Mesenchymal stem cell (in vitro differentiated cells and primary cell): ENCODE data around the gene HCRTR1.

Experiments used
- DNase-seq: peaks from one replicate; pipeline ENCODE4 v3.0.0-alpha.2; 2013
- H2AFZ ChIP-seq: one replicate; pipeline ENCODE4 v1.6.1; 2013; ENCODE audit warnings: low read depth, mild to moderate bottlenecking, control low read depth, inconsistent platforms, low read length, moderate library complexity
- H2AK5ac ChIP-seq: 2 replicates; pipeline ENCODE4 v1.6.1; 2013; ENCODE audit warnings: low read length, moderate library complexity, mild to moderate bottlenecking, inconsistent platforms; ENCODE audit not compliant: severe bottlenecking
- H2BK120ac ChIP-seq: one replicate; pipeline ENCODE4 v1.6.1; 2013; ENCODE audit warnings: low read depth, mild to moderate bottlenecking, inconsistent platforms, low read length, moderate library complexity
- H2BK12ac ChIP-seq, 2 experiments: one replicate each; pipeline ENCODE4 v1.6.1; 2013; ENCODE audit warnings: inconsistent platforms in 2 of 2, low read length in 2 of 2, mild to moderate bottlenecking in 2 of 2, moderate library complexity in 2 of 2, control low read depth in 1 of 2
- H2BK15ac ChIP-seq: one replicate; pipeline ENCODE4 v1.6.1; 2013; ENCODE audit warnings: mild to moderate bottlenecking, low read depth, inconsistent platforms; ENCODE audit not compliant: poor library complexity, severe bottlenecking
- H2BK5ac ChIP-seq: 2 replicates; pipeline ENCODE4 v1.6.1; 2013; ENCODE audit warnings: low read depth, mild to moderate bottlenecking, low read length, control low read depth, inconsistent platforms; ENCODE audit not compliant: poor library complexity, severe bottlenecking
- H3K14ac ChIP-seq, 2 experiments: one replicate each; pipeline ENCODE4 v1.6.1; 2013; ENCODE audit warnings: inconsistent platforms in 2 of 2, low read length in 2 of 2, control low read depth in 1 of 2, mild to moderate bottlenecking in 1 of 2, moderate library complexity in 1 of 2
- H3K18ac ChIP-seq, 2 experiments: one replicate each; pipeline ENCODE4 v1.6.1; 2013; ENCODE audit warnings: inconsistent platforms in 2 of 2, low read length in 2 of 2, control low read depth in 1 of 2, low read depth in 1 of 2, mild to moderate bottlenecking in 1 of 2
- H3K23ac ChIP-seq, 2 experiments: one replicate each; pipeline ENCODE4 v1.6.1; 2013; ENCODE audit warnings: inconsistent platforms in 2 of 2, low read length in 2 of 2, mild to moderate bottlenecking in 2 of 2, moderate library complexity in 2 of 2, control low read depth in 1 of 2
- H3K27ac ChIP-seq: 2 replicates; pipeline ENCODE4 v1.5.1; 2013; ENCODE audit warnings: mild to moderate bottlenecking, moderate library complexity, low read length, control low read depth, inconsistent platforms; ENCODE audit not compliant: poor library complexity, severe bottlenecking
- H3K27me3 ChIP-seq, 2 experiments: 2 replicates each; pipeline versions ENCODE4 v1.6.1 to v1.7.0; 2013; ENCODE audit warnings: low read length in 2 of 2, mild to moderate bottlenecking in 2 of 2, moderate library complexity in 2 of 2, control low read depth in 1 of 2, inconsistent platforms in 1 of 2; ENCODE audit not compliant: control insufficient read depth in 1 of 2, insufficient read depth in 1 of 2
- H3K36me3 ChIP-seq, 2 experiments: 2 replicates each; pipeline versions ENCODE4 v1.6.1 to v1.7.0; 2013; ENCODE audit warnings: low read length in 2 of 2, control low read depth in 1 of 2, inconsistent platforms in 1 of 2, low read depth in 1 of 2, mild to moderate bottlenecking in 1 of 2; ENCODE audit not compliant: insufficient read depth in 2 of 2, control insufficient read depth in 1 of 2
- H3K4ac ChIP-seq, 2 experiments: one replicate each; pipeline ENCODE4 v1.6.1; 2013; ENCODE audit warnings: inconsistent platforms in 2 of 2, low read length in 2 of 2, mild to moderate bottlenecking in 2 of 2, moderate library complexity in 2 of 2, control low read depth in 1 of 2, low read depth in 1 of 2
- H3K4me1 ChIP-seq: 2 replicates; pipeline ENCODE4 v1.6.1; 2013; ENCODE audit warnings: low read depth, low read length, control low read depth; ENCODE audit not compliant: control insufficient read depth, insufficient read depth
- H3K4me2 ChIP-seq: 2 replicates; pipeline ENCODE4 v1.6.1; 2013; ENCODE audit warnings: low read length, mild to moderate bottlenecking, inconsistent platforms; ENCODE audit not compliant: poor library complexity, severe bottlenecking
- H3K4me3 ChIP-seq, 2 experiments: 2 replicates each; pipeline versions ENCODE4 v1.5.1 to v1.7.0; 2013; ENCODE audit warnings: low read length in 2 of 2, mild to moderate bottlenecking in 2 of 2, control low read depth in 1 of 2, low read depth in 1 of 2; ENCODE audit not compliant: insufficient read depth in 1 of 2
- H3K79me1 ChIP-seq: replicated peaks from 2 replicates; pipeline ENCODE4 v1.6.1; 2013; ENCODE audit warnings: mild to moderate bottlenecking, control low read depth, low read length, inconsistent platforms; ENCODE audit not compliant: poor library complexity, severe bottlenecking
- H3K9ac ChIP-seq: 2 replicates; pipeline ENCODE4 v1.7.0; 2013; ENCODE audit warnings: mild to moderate bottlenecking, low read length, moderate library complexity
- H3K9me3 ChIP-seq: 2 replicates; pipeline ENCODE4 v1.7.0; 2013; ENCODE audit warnings: mild to moderate bottlenecking, low read length; ENCODE audit not compliant: control insufficient read depth
- H4K8ac ChIP-seq: one replicate; pipeline ENCODE4 v1.6.1; 2013; ENCODE audit warnings: inconsistent platforms, mild to moderate bottlenecking, low read length, moderate library complexity
- H4K91ac ChIP-seq: one replicate; pipeline ENCODE4 v1.6.1; 2013; ENCODE audit warnings: mild to moderate bottlenecking, low read length, inconsistent platforms
- WGBS: methylation state at CpG from one replicate; pipeline ENCODE4 v1.1.7; 2013; ENCODE audit warnings: mixed read lengths; 5-methylcytosine and 5-hydroxymethylcytosine counted together

HCRTR1 gene

DNA sequence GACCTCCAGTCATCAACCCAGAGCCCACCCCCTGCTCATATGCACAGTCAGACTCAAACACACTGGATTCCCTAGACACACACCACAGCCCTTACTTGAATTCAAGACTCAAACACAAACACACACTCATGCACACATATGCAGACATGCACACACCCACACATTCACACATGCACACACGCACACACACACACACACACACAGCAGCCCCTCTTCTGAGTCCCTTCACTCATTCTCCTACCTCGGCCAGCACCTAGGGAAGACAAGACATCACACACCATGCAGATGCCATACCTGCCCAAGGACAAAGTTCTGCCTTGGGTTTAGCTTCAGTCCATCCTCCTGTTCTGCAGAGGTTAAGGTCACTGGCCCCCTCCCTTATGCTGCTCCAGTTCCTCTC, 1.6 kb upstream of the HCRTR1 start:
- H3K9ac ChIP-seq, result no peak overlapping the region
- H3K36me3 ChIP-seq, result peaks cover 0 to 4% of the 10 kb centered on the region in 2 experiments
- H3K27me3 ChIP-seq, result peaks cover 31 to 34% of the 10 kb centered on the region in 2 experiments
- no peak overlapping the region for H4K91ac ChIP-seq
- no peak overlapping the region for H3K18ac ChIP-seq
- H2BK5ac ChIP-seq, result no peak overlapping the region
- H3K23ac ChIP-seq, result no peak overlapping the region
- H2AK5ac ChIP-seq, result no peak overlapping the region
- no peaks in the 10 kb centered on the region for H3K9me3 ChIP-seq
- no peak overlapping the region for H2BK12ac ChIP-seq
- H3K79me1 ChIP-seq, result no peaks in the 10 kb centered on the region
- no peak overlapping the region for H2BK15ac ChIP-seq
- no peak overlapping the region for H3K27ac ChIP-seq
- WGBS, result 59% methylated on average over 2 of the region's 2 CpGs
- no peak for DNase-seq
- H3K14ac ChIP-seq, result no peak overlapping the region
- no peak overlapping the region for H3K4me2 ChIP-seq
- H3K4ac ChIP-seq, result no peak overlapping the region
- H2AFZ ChIP-seq, result no peak overlapping the region
- no peak overlapping the region for H4K8ac ChIP-seq
- H3K4me1 ChIP-seq, result peaks cover 20% of the 10 kb centered on the region
- no peak overlapping the region for H2BK120ac ChIP-seq
- no peak overlapping the region for H3K4me3 ChIP-seq

DNA sequence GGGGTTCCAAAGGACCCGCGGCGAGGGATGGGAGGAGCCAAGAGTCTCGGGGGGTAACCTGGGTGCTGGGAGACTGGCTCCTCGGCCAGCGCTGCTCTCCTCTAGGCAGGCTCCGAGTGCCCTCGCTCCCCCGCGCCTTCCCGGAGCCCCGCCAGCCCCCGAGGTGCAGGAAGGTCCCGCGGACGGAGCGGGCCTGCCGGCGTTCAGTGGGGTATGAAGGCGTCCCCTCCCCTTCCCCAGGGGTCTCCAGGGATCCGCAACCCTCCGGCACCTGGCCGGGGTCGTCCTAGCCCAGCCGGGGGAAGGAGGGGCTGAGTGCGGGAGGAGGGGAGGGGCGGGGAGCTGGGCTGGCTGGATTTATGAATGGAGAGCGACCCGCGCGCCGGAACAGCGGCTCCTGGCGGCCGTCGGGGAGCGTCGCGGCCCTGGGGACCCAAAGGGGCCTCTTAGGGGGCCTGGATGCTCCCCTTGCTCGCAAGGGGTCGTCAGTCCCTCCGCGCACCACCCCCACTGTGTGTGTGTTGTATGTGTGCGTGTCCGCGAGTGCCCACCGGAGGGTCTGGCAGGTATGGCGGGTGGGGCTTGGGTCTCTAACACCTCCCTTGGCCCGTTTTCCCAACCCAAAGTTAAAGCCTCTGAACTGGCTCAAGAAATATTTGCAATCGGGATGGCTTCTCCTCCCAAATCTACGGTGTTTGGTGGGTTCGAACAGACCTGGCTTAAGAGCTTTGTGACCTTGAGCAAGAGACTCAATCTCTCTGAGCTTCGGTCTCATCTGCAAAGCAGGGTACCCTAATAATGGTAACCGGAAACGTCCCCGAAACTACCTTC, 642 bp downstream of the HCRTR1 start:
- Histone ChIP-seq H3K18ac (no peak overlapping the region), H3K14ac (peak overlapping the region in 1 of 2 experiments; percentile 56), H3K36me3 (peaks cover 0 to 5% of the 10 kb centered on the region in 2 experiments), H2AK5ac (no peak overlapping the region), H2BK12ac (peak overlapping the region in 1 of 2 experiments; percentile 55), H3K9me3 (no peaks in the 10 kb centered on the region), H2AFZ (no peak overlapping the region), H3K9ac (peak overlapping the region; percentile 49), H3K4me2 (peak overlapping the region; percentile 92), H2BK120ac (no peak overlapping the region), H2BK15ac (peak overlapping the region; percentile 18), H3K4me3 (peak overlapping the region; percentile 56 to 72), H4K91ac (no peak overlapping the region), H4K8ac (no peak overlapping the region), H3K79me1 (no peaks in the 10 kb centered on the region), H3K4ac (no peak overlapping the region), H3K27me3 (peaks cover 31 to 34% of the 10 kb centered on the region in 2 experiments), H3K23ac (no peak overlapping the region), H3K27ac (no peak overlapping the region), H3K4me1 (peaks cover 20% of the 10 kb centered on the region), H2BK5ac (no peak overlapping the region)
- WGBS, result 14% methylated on average over 47 of the region's 56 CpGs
- DNase-seq, result peak; percentile 50

DNA sequence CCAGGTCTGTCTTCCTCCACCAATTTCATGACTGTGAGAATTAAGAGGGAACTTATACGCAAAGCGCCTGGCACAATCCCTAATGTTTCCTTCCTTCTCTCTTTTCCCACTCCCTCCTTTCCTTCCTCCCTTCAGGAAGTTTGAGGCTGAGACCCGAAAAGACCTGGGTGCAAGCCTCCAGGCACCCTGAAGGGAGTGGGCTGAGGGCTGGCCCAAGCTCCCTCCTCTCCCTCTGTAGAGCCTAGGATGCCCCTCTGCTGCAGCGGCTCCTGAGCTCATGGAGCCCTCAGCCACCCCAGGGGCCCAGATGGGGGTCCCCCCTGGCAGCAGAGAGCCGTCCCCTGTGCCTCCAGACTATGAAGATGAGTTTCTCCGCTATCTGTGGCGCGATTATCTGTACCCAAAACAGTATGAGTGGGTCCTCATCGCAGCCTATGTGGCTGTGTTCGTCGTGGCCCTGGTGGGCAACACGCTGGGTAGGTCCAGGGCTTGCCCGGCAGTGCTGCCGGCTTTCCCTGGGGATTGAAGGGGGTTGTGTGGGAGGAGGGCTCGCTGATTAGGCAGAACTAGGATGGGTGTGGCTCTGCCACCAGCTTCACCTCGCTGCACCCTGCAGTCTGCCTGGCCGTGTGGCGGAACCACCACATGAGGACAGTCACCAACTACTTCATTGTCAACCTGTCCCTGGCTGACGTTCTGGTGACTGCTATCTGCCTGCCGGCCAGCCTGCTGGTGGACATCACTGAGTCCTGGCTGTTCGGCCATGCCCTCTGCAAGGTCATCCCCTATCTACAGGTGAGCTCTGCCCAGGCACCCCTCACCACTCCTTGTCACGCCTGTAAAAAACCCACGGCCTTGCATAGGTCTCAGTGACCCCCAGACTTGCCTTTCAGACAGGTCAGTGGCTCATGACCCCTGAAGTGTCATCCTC, 1.7 kb downstream of the HCRTR1 start:
- Histone ChIP-seq H4K91ac (peak overlapping the region; percentile 46), H3K79me1 (no peaks in the 10 kb centered on the region), H2BK120ac (no peak overlapping the region), H3K36me3 (peaks cover 0 to 5% of the 10 kb centered on the region in 2 experiments), H3K9ac (no peak overlapping the region), H3K4ac (no peak overlapping the region), H3K27ac (no peak overlapping the region), H3K4me3 (no peak overlapping the region), H2BK5ac (no peak overlapping the region), H3K23ac (no peak overlapping the region), H2BK15ac (no peak overlapping the region), H2AFZ (no peak overlapping the region), H3K14ac (no peak overlapping the region), H3K27me3 (peaks cover 31 to 34% of the 10 kb centered on the region in 2 experiments), H2BK12ac (no peak overlapping the region), H3K9me3 (no peaks in the 10 kb centered on the region), H3K4me1 (peaks cover 17% of the 10 kb centered on the region), H2AK5ac (no peak overlapping the region), H3K18ac (no peak overlapping the region), H3K4me2 (no peak overlapping the region), H4K8ac (no peak overlapping the region)
- DNase-seq, result no peak
- WGBS, result 81% methylated on average over 23 of the region's 23 CpGs
